ENCODE results near the gene SLC23A3.

Gene SLC23A3

GRCh38 chr2:219116776-219117646 is 52.8 kb downstream of the SLC23A3 start:
- DNase-seq (ENCODE audit: insufficient read length, low spot score) (no peak), FAIRE-seq (no peak)

GRCh38 chr2:219112651-219113338 is 57.0 kb downstream of the SLC23A3 start:
- FAIRE-seq (no peak), DNase-seq (ENCODE audit: insufficient read length, low spot score) (no peak)

GRCh38 chr2:219112062-219112406 is 57.8 kb downstream of the SLC23A3 start:
- FAIRE-seq = no peak
- no peak for DNase-seq (ENCODE audit: insufficient read length, low spot score)
